ENCODE measurements around the gene EIF4A3.

DNA sequence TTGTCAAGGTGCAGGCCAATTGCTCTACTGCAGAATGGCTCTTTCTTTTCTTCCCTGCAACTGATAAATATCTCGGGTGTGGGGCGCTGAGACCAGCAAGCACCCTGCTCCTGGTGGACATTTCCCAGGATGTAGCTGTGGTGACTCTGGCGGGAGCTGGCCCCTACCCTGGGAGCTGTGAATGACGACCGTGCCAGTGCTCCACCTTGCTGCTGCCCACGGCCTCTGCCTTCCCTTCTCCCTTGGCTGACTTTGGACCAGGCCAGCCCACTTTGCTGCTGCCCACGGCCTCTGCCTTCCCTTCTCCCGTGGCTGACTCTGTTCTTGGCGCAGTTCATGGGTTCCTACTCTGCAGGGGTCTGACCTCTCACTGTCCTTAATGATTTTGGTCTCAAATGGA lies 39.0 kb upstream of the EIF4A3 start:
- TF ChIP-seq CTCF (IDR thresholded peaks at IDR 0.05) = no peak
- no peak for TF ChIP-seq POLR2AphosphoS5 (IDR thresholded peaks at IDR 0.05; ENCODE audit: low read depth, low read length)
- TF ChIP-seq REST (IDR thresholded peaks at IDR 0.05; ENCODE audit: insufficient read depth in 1 of 2, low read depth in 2 of 2, low read length in 1 of 2) = no peak
- no peak for TF ChIP-seq SIN3A (IDR thresholded peaks at IDR 0.05; ENCODE audit: borderline replicate concordance, insufficient read depth, low read depth, low read length)
- no peak for TF ChIP-seq TCF7L2 (IDR thresholded peaks at IDR 0.05; ENCODE audit: low read depth, low read length)

Measured in Panc1 (cell line).